GM15510 (cell line): ENCODE measurements around the gene SERTAD2.

ENCODE experiments used
- POLR2A ChIP-seq: IDR thresholded peaks from 3 replicates; pipeline ENCODE4 v1.6.1; 2011; ENCODE audit warnings: borderline replicate concordance; ENCODE audit not compliant: insufficient read length; ENCODE audit errors: extremely low read depth

Gene SERTAD2

DNA sequence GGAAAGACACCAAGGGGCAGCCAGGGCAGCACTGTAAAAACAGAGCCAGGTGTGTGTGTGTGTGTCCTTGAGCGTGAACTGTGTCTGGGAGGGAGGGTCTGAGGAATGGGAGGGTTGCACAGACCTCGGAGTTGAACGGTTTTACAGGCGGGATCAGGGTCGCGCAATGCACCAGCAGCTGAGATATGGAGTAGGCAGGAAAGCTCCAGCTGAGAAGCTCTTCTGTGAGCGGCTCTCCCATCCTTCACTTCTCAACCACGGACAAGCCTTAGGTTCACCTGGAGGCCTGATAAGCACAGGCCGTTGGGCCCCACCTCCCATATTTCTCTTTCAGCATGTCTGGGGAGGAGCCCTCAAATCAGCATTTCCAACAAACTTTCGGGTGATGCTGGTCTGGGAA, 12.1 kb downstream of the SERTAD2 start:
- no peak for TF ChIP-seq POLR2A

DNA sequence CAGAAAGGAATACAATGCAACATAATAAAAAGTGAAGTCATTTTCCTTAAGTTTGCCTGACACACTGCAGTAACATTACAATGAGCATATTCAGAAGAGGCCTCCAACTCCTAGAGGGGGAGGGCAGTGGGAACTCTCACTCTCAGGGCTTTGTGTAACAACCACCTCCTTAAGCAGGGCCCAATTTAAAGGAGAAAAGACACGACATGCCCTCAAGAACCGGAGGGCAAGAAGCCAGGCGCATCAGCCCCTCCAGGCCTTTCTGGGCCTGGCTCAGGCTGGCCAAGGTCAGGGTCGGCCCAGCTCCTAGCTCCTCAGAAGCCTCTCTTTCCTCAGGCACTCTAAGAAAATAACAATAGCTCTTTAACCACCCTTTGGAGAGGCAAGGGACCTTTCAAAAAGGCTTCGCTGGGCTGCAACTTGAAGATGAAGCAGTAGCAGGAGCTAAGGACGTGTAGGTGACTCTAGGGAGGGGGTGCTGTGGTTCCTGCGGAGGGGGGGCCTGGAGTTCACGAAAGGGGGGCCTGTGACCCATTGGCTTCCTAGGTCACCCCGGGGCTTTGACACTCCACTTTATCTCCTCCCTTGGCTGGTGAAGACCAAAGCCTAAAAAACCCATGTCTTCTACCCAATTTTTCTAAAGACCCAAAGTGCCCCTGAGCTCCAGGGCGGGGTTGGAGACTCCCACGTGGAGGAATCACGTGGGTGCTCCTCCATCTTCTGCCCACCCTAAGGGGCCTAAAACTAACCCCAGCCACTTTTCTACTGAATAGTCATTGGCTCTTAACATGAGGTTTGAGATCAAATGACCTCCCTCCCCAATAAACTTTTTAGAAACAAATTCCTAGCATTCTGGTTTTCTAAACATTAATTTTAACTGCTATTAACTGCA, 13.3 kb downstream of the SERTAD2 start:
- TF ChIP-seq POLR2A, result no peak

DNA sequence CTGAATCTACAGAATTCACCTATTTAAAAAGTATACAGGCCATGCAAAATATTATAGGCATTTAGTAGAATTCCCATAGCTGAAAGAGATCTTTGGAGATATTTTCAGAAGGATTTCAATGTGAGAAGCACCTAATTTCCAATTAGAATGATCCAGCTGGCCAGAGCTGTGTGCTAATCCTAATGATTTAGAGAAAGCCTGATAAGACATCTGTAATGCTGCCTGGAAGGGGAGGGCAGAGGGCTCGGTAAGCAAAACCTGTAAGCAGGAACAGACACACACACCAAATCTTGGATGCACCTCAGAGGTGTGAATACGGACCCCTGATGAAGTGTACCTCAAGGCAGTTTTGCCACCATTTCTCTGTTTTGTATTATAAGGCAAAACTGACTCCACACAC, 14.0 kb downstream of the SERTAD2 start:
- no peak for TF ChIP-seq POLR2A

DNA sequence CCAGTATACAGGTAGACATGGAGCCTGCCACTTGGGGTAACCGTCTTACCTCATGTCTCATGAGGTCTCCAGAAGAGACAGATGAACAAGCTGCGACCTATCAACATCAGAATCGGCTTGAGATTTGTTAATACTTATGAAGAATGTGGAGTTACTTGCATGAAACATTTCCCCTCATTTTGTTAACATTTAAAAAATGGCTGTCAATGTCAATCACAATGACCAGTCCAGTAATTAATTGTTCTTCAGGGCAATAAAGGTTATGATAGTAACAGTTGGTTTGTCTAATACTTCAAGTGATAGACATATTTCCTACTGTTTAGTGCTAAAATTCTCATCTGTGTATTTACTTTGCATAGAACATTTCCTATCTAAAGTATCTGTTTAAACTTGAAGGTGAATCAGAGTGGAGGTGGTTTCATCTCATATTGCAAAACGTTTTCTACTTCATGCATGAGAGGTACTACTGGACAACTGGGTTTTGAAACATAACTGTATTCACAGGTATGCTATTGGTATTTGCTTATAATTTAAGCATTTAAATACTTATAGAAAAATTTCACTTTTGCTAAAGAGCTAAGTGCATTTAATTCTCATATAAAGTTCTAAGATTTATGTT, 15.1 kb downstream of the SERTAD2 start:
- TF ChIP-seq POLR2A, result no peak

DNA sequence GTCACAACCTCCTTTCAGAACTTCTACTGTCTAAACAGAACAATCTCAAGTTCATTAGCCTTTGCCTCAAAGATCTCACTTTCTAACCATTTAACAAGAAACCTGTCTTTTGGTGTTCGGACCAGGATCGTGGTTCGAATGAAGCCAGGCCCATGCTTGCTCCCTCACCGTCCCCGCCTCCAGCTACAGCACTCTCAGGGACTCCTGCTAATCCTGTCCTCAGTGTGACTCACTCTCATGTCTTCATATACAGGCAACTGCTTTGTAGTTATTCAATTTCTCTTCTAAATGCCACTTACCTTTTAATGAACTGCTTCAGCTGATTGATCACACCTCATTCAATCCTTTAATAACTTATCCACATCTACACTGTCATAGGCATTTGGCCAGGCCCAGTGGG, 15.8 kb downstream of the SERTAD2 start:
- no peak for TF ChIP-seq POLR2A

DNA sequence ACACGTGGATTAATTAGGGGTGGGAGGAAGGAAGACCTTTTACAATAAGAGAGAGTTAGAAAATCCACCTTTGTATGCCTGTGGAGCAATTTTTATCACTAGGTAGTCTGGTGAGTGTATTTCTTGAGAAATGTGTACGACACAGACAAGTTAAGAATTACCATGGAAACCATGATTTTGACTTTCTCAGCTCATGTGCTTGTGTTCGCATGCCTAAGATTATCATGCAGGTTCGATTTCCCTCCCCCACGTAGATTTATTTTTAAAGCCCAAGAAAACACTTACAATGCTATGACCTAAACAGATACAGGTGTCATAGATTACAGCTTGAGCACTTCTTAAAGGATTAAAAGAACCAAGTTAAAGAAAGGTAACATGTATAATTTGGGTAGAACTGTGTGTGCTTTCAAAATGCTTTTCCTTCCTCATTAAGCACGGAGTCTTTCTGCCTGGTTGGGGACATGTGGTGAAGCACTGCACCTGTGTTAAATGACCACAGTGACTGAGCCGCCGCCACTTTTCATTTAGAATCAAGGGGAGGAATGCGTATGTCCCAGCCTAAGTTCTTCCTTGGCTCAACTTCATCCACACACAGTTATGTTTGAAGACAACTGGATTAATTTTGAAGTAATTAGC, 16.6 kb downstream of the SERTAD2 start:
- TF ChIP-seq POLR2A, result no peak

DNA sequence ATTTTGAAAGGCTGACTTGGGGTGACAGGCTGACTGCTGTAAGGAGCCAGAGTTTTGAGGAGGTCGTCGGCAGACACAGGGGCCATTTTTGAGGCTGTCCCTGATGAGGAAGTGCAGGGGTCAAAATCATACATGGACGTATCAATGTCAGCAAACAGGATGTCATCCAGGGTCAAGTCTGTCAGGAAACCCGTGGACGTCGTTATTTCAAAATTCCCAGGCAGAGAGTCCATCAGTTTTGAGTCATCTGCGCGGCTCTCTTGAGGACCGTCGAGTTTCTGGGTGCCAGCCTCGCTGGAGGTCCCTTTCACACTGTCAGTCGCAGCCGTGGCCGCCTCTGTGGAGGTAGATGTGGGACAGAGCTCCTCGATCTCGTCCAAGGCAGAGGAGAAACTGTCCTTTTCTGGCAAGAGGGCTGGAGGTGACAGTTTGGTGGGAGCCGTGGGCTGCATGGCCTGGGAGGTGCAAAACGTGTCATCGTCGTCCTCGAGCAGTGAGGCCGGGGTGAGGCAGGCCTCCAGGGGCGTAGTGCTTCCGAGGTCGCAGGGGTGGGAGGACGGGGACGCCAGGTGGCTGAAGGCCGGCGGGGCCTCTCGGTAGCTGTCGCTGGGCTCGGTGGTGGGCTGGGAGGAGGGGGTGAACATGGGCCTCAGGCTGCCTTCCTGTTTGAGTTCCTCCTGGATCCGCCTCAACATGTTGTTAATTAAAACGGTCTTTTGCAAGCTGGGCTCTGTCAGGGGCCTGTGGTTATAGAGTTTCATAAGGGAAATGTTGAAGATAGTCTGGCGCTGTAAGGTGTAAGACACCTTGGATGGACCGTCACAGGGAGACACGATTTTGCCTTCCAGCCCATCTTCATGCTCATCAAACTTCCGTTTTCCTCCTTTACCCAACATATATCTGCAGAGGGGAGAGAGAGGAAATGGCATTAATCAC, 17.5 kb downstream of the SERTAD2 start:
- TF ChIP-seq POLR2A, result no peak

DNA sequence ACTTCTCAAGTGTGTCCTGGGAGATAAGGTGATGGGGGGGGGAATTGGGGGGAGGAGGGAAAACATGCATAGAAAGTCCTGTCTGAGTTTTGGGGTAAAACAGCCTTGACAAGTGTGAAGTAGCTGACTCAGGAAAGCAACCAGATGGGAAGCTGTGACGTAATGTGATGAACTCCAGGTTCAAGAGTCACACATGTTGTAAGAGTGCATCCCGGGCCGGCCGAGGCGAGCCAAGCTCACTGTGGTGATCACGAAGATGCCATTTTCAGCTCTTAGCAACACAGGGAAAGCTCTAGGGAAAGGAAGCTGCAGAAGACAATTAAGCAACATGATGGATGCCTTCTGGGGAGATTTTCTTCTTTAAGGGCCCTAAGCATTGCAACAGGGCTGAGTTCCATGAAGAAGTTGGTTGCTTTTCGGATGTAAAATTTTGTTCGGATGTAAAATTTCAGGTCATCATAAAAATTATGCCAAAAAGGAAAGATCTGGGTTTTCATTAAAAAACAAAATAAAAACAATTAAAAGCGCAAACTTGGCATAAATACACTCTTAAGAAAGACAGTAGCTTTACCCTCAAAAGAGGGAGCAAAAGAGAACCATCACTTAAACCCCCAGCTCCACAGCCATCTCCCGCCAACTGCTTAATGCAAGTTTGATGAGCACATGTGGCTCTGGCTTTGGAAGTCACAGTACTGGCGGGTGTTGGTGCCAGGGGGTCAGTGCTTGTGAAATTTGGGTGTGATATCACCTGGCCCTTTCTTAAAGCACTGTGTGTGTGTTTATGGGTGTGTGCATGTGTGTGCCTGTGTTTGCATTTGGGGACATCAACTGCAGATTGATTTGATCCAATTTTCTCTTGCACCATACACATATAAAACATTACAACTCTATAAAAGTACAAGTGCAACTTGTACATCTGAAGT, 19.1 kb downstream of the SERTAD2 start:
- no peak for TF ChIP-seq POLR2A

DNA sequence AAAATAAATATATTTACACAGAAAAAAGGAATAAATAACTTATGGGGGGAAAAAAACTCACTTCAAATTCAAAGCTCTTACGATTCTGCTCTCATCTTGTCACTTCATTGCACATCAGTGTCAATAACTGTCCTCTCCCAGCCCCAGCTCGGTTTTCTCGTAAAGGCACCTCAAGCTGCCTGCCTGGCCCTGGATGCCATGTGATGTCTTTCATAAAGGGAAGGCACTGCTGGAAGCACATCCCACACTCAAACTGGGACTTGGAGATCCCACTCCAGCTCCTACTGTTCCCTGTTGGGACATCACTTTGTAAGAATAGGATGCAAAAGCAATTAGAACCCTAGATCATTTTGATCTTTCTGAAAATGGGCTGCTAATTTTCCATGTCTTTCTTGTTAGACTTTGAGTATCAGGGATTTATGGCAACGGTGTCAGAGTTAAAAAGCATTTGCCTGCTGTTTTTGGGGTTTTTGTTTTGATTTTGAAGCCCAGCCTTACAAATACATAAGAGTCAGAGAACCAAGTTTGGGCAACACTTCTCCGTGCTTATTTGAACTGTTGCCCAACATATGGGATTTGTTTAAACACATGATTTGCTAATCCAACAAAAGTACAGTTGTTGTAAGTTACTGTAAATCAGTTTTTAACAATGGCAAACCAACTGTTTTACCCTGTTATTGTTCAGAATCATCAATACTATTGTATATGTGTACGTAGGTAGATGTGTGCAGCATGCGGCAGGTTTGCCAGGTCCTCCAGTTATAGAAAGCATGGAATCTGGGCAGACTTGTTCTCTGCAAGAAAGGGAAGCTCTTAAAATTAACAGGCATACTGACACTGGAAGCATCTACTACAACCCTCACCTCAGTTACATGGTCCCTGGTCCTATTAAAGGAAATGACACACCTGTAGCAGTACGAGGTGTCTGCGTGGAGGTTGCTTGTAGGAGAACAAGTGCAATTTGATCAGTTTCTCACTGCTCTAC, 20.6 kb downstream of the SERTAD2 start:
- TF ChIP-seq POLR2A, result no peak

DNA sequence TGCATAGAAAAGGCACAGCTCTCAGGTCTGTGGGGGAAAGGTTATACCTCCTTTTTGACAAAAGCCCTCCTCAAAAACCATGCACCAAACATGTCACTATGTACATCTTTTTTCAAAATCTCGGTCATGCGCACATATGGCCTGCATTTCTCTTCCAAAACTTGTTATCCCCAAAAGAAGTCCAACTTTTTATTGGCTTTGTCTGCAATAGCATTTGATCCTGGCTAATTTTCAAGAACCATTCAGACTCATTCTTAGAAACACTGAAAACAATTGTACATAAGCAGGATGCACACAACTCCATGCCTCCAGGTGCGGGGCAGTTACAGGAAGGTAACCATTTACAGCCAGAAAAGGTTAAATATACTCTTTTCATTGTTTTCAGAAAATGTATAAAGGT, 21.9 kb downstream of the SERTAD2 start:
- no peak for TF ChIP-seq POLR2A

DNA sequence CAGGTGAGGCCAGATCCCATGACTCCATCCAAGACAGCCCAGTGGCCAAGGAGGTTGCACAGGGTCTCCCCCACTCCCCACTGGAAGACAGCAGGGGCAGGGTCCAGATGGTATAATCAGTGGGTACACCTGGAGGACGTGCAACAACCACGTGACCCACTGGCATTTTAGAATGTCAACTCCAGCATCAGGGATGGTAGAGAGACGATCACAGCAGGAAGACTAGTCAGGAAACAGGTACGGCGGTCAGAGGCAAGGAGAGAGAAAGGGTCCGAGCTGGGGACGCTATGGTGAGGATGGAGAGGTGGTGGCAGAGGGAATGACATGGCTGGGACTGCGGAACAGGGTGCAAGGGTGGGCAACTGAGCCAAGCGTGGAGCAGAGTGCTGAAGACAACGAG, 23.0 kb downstream of the SERTAD2 start:
- no peak for TF ChIP-seq POLR2A

DNA sequence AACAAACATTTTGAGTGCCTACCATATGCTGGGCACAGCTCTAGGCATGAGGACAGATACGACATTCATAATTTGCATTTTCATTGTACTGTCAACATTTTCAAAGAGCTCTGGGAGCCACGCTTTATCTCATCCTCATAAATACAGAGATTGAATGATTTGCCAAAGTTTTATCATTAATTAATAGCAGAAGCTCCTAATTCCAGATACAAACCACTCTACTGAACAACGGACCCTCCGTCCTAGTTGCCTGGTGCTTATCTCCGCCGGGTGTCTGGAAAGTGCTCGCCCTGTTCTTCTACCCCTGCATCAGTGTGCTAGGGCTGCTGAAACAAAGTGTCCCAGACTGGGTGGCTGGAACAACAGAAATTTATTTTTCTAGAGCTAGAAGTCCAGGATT, 23.8 kb downstream of the SERTAD2 start:
- TF ChIP-seq POLR2A, result no peak
